SK-N-SH treated with all-trans-retinoic acid at 6 μM for 48 hours (cell line): ENCODE data around the gene CCND3.

Experiments used
- ATAC-seq: fragments of 200-7000 bp; cut with Tn5 transposase; 3 replicates; pipeline ENCODE4 v1.9.1; 2020; ENCODE audit warnings: mild to moderate bottlenecking, moderate library complexity
- ARNTL ChIP-seq: fragments of 450-650 bp; formaldehyde crosslinking; IDR thresholded peaks from 2 replicates; pipeline ENCODE4 v1.5.0; 2020; ENCODE audit warnings: low read depth, mild to moderate bottlenecking, moderate library complexity, borderline replicate concordance
- BACH2 ChIP-seq: fragments of 250-450 bp; sonication (Bioruptor Pico); IDR thresholded peaks from 2 replicates; pipeline ENCODE4 v1.9.0; 2021; ENCODE audit warnings: mild to moderate bottlenecking, borderline replicate concordance
- GLIS3 ChIP-seq: fragments of 250-450 bp; sonication (Bioruptor Pico); IDR thresholded peaks from 2 replicates; pipeline ENCODE4 v1.5.0; 2020; ENCODE audit warnings: mild to moderate bottlenecking, moderate library complexity
- ISL1 ChIP-seq: fragments of 250-450 bp; sonication (Bioruptor Pico); IDR thresholded peaks from 2 replicates; pipeline ENCODE4 v2.1.2; 2022; ENCODE audit warnings: mild to moderate bottlenecking, moderate library complexity
- OSR1 ChIP-seq: fragments of 250-450 bp; sonication (Bioruptor Pico); IDR thresholded peaks from 2 replicates; pipeline ENCODE4 v1.8.0; 2022; ENCODE audit warnings: moderate library complexity, mild to moderate bottlenecking, inconsistent platforms
- POU6F1 ChIP-seq: fragments of 250-450 bp; sonication (Bioruptor Pico); IDR thresholded peaks from 2 replicates; pipeline ENCODE4 v1.8.0; 2021; ENCODE audit warnings: low read depth, mild to moderate bottlenecking, moderate library complexity, borderline replicate concordance
- PPARA ChIP-seq: fragments of 250-450 bp; sonication (Bioruptor Pico); IDR thresholded peaks from 2 replicates; pipeline ENCODE4 v1.5.0; 2020; ENCODE audit warnings: mild to moderate bottlenecking, borderline replicate concordance
- RARB ChIP-seq: fragments of 250-450 bp; sonication (Bioruptor Pico); IDR thresholded peaks from 2 replicates; pipeline ENCODE4 v1.8.0; 2021; ENCODE audit warnings: mild to moderate bottlenecking, moderate library complexity
- SNAI2 ChIP-seq: fragments of 250-450 bp; sonication (Bioruptor Pico); IDR thresholded peaks from 2 replicates; pipeline ENCODE4 v1.5.0; 2020; ENCODE audit warnings: mild to moderate bottlenecking, moderate library complexity
- TCF4 ChIP-seq: fragments of 250-450 bp; sonication (Bioruptor Pico); IDR thresholded peaks from 2 replicates; pipeline ENCODE4 v1.8.0; 2021; ENCODE audit warnings: mild to moderate bottlenecking, moderate library complexity, borderline replicate concordance
- TOX ChIP-seq: fragments of 250-450 bp; sonication (Bioruptor Pico); IDR thresholded peaks from 2 replicates; pipeline ENCODE4 v1.8.0; 2021; ENCODE audit warnings: mild to moderate bottlenecking, moderate library complexity, borderline replicate concordance
- ZC3H10 ChIP-seq: fragments of 250-450 bp; sonication (Bioruptor Pico); IDR thresholded peaks from 2 replicates; pipeline ENCODE4 v1.5.1; 2021; ENCODE audit warnings: mild to moderate bottlenecking, moderate library complexity
- ZFP3 ChIP-seq: fragments of 250-450 bp; sonication (Bioruptor Pico); IDR thresholded peaks from 2 replicates; pipeline ENCODE4 v1.5.0; 2020; ENCODE audit warnings: mild to moderate bottlenecking, moderate library complexity
- ZFP30 ChIP-seq: fragments of 450-650 bp; formaldehyde crosslinking; IDR thresholded peaks from 2 replicates; pipeline ENCODE4 v1.5.0; 2022; ENCODE audit warnings: mild to moderate bottlenecking, moderate library complexity
- ZNF565 ChIP-seq: fragments of 450-650 bp; formaldehyde crosslinking; conservative IDR thresholded peaks from 2 replicates; pipeline ENCODE4 v1.5.0; 2020; ENCODE audit warnings: low read depth, mild to moderate bottlenecking, moderate library complexity
- ZNF70 ChIP-seq: fragments of 450-650 bp; formaldehyde crosslinking; IDR thresholded peaks from 2 replicates; pipeline ENCODE4 v1.5.0; 2020; ENCODE audit warnings: mild to moderate bottlenecking, moderate library complexity
- ZNF8 ChIP-seq: fragments of 450-650 bp; formaldehyde crosslinking; IDR thresholded peaks from 2 replicates; pipeline ENCODE4 v1.5.0; 2020; ENCODE audit warnings: mild to moderate bottlenecking, moderate library complexity
- TF ChIP-seq, protein P1 (sequence below): fragments of 250-450 bp; sonication (Bioruptor Pico); IDR thresholded peaks from 2 replicates; pipeline ENCODE4 v1.5.0; 2020; ENCODE audit warnings: mild to moderate bottlenecking, moderate library complexity
- TF ChIP-seq, protein P2 (sequence below): fragments of 250-450 bp; sonication (Bioruptor Pico); IDR thresholded peaks from 2 replicates; pipeline ENCODE4 v1.5.1; 2020; ENCODE audit warnings: low read depth, mild to moderate bottlenecking, moderate library complexity
- TF ChIP-seq, protein P3 (sequence below): fragments of 250-450 bp; sonication (Bioruptor Pico); IDR thresholded peaks from 2 replicates; pipeline ENCODE4 v1.5.1; 2021; ENCODE audit warnings: mild to moderate bottlenecking, moderate library complexity

The CCND3 gene

DNA sequence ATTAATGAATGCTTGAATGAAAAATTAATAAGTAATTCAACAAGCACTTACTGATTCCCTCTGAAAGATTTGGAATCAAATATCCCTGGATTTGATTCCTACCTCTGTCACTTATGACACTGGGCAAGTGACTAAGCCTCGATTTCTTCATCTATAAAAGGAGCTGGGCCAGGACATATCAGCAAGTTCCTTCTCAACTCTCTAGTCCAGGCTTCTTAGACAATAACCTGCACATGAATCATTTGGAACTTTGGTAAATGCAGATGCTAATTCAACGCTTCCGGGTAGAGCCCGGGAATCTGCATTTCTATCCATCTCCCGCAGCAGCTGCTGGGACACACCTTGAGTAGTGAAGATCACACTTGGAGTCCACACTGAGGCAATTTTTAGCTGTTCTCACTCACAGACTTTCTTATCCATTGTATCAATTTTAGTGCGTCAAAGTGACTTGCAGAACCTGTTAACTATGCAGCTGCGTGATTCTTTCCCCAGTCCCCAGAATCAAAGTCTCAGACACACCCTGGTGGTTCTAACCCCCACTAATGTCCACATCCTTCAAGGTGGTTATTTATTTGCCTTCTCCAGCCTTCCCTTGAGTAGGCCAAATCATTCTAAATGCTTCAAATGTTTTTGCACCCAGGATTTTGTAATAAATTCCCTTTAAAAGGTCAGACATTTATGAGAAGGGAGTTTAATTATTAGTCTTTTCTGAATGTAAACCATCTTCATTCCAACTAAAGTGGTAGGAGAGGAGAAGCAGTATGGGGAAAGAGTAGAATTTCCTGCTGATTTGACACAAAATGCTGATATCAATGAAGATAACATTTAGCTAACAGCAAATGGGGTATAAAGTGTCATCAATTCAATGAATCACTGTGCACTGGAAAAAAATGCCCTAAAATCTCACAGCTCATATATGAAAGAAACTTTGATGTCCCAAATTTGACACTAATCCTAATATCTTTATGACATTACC lies 26.0 kb upstream of the CCND3 start:
- no peak for TF ChIP-seq PPARA (CRISPR knock-in tag)
- ATAC-seq, result no peak

DNA sequence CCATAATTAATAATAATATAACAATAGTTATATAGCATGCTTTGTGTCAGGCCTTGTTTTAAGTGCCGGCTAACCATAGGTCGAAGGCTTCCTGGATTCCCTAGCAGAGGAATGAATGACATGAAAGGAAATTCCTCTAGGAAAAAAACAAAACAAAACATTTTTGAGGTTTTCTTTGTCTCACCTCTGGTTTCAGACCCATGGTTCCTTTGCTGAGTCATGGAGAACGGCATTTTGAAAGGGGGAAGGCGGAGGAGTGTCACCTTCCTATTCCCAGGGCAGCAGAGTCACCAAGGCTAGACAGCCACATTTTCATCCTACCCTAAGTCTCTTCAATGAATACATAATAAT lies 25.3 kb upstream of the CCND3 start:
- ATAC-seq, result peak; percentile 25; the same call in 1 of the 3 replicates
- TF ChIP-seq GLIS3 (CRISPR knock-in tag) (no peak), ZC3H10 (CRISPR knock-in tag) (no peak), BACH2 (CRISPR knock-in tag) (no peak), ZFP30 (no peak), ZNF70 (no peak), ISL1 (CRISPR knock-in tag) (no peak), ZNF565 (CRISPR knock-in tag) (no peak), ZNF8 (CRISPR knock-in tag) (no peak), RARB (CRISPR knock-in tag) (no peak), POU6F1 (CRISPR knock-in tag) (no peak), SNAI2 (CRISPR knock-in tag) (no peak), ZFP3 (no peak)
- TF ChIP-seq, protein P1, sequence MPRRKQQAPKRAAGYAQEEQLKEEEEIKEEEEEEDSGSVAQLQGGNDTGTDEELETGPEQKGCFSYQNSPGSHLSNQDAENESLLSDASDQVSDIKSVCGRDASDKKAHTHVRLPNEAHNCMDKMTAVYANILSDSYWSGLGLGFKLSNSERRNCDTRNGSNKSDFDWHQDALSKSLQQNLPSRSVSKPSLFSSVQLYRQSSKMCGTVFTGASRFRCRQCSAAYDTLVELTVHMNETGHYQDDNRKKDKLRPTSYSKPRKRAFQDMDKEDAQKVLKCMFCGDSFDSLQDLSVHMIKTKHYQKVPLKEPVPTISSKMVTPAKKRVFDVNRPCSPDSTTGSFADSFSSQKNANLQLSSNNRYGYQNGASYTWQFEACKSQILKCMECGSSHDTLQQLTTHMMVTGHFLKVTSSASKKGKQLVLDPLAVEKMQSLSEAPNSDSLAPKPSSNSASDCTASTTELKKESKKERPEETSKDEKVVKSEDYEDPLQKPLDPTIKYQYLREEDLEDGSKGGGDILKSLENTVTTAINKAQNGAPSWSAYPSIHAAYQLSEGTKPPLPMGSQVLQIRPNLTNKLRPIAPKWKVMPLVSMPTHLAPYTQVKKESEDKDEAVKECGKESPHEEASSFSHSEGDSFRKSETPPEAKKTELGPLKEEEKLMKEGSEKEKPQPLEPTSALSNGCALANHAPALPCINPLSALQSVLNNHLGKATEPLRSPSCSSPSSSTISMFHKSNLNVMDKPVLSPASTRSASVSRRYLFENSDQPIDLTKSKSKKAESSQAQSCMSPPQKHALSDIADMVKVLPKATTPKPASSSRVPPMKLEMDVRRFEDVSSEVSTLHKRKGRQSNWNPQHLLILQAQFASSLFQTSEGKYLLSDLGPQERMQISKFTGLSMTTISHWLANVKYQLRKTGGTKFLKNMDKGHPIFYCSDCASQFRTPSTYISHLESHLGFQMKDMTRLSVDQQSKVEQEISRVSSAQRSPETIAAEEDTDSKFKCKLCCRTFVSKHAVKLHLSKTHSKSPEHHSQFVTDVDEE (CRISPR knock-in tag), result no peak
- TF ChIP-seq, protein P2, sequence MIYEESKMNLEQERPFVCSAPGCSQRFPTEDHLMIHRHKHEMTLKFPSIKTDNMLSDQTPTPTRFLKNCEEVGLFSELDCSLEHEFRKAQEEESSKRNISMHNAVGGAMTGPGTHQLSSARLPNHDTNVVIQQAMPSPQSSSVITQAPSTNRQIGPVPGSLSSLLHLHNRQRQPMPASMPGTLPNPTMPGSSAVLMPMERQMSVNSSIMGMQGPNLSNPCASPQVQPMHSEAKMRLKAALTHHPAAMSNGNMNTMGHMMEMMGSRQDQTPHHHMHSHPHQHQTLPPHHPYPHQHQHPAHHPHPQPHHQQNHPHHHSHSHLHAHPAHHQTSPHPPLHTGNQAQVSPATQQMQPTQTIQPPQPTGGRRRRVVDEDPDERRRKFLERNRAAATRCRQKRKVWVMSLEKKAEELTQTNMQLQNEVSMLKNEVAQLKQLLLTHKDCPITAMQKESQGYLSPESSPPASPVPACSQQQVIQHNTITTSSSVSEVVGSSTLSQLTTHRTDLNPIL (CRISPR knock-in tag), result no peak

GRCh38 chr6:41966214-41966920 lies 24.8 kb upstream of the CCND3 start:
- TF ChIP-seq ZNF70, result no peak
- TF ChIP-seq SNAI2 (CRISPR knock-in tag), result no peak
- ATAC-seq, result no peak

DNA sequence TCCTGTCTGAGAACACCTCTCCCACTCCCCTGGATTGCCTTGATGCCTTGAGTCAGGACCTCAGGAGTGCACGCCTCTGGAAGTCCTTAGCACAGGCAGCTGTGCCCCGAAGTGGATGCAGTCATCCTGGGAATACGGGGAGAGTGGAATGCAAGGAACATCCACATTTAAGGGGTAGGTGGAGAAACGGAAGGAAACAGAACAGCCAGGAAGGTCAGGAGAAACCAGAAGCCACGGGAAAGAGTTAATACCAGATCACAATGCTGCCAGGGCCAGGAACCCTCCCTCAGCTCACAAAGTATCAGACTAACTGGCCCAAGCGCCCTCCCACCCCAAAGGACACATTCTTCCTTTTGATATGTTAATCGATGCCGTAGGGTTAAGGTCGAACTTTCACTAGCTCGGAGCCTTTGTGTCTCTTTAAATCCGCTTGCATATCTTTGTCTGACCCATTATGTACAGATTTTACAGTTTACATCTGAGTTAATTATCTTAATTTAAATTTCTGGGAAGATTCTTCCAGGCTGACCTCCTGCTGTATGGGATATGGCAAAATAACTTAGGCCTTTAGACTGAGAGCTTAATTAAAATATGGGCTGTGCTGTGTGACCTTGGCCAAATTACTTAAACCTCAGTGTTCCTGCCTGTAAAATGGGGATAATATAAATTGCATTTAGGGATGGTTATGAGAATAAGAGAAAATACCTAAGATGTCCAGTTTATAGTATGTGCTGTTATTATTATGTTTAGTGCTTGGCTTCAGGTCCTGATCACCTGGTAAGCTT lies 24.0 kb upstream of the CCND3 start:
- ATAC-seq, result no peak
- no peak for TF ChIP-seq SNAI2 (CRISPR knock-in tag)
- TF ChIP-seq BACH2 (CRISPR knock-in tag), result no peak
- no peak for TF ChIP-seq GLIS3 (CRISPR knock-in tag)
- no peak for TF ChIP-seq ZC3H10 (CRISPR knock-in tag)
- no peak for TF ChIP-seq ZNF8 (CRISPR knock-in tag)
- no peak for TF ChIP-seq ARNTL (CRISPR knock-in tag)
- TF ChIP-seq PPARA (CRISPR knock-in tag), result no peak
- TF ChIP-seq, protein P3, sequence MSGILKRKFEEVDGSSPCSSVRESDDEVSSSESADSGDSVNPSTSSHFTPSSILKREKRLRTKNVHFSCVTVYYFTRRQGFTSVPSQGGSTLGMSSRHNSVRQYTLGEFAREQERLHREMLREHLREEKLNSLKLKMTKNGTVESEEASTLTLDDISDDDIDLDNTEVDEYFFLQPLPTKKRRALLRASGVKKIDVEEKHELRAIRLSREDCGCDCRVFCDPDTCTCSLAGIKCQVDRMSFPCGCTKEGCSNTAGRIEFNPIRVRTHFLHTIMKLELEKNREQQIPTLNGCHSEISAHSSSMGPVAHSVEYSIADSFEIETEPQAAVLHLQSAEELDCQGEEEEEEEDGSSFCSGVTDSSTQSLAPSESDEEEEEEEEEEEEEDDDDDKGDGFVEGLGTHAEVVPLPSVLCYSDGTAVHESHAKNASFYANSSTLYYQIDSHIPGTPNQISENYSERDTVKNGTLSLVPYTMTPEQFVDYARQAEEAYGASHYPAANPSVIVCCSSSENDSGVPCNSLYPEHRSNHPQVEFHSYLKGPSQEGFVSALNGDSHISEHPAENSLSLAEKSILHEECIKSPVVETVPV (CRISPR knock-in tag), result no peak
- no peak for TF ChIP-seq TOX
- no peak for TF ChIP-seq RARB (CRISPR knock-in tag)
- no peak for TF ChIP-seq TCF4
- no peak for TF ChIP-seq ZNF565 (CRISPR knock-in tag)
- no peak for TF ChIP-seq OSR1 (CRISPR knock-in tag)
